Stimulated activated CD8-positive, alpha-beta memory T cell treated with anti-CD3 and anti-CD28 coated beads, Interleukin-7, amount 100 ng/mL, for 4 hours (primary cell): ENCODE measurements around the gene TMEM150A.
A peak's percentile ranks its signal among the peaks of the same experiment; 100 is the strongest.
"Not testable (repeated sequence)": the region's sequence is repeated elsewhere in the genome, so short reads cannot be mapped to it uniquely, and the experiment has no call there.

ENCODE experiments used
- DNase-seq, 2 donors: peaks; one replicate each; pipeline ENCODE4 v3.0.0-alpha.2; 2020; ENCODE audit warnings: low read depth in 2 of 2

Gene TMEM150A

DNA sequence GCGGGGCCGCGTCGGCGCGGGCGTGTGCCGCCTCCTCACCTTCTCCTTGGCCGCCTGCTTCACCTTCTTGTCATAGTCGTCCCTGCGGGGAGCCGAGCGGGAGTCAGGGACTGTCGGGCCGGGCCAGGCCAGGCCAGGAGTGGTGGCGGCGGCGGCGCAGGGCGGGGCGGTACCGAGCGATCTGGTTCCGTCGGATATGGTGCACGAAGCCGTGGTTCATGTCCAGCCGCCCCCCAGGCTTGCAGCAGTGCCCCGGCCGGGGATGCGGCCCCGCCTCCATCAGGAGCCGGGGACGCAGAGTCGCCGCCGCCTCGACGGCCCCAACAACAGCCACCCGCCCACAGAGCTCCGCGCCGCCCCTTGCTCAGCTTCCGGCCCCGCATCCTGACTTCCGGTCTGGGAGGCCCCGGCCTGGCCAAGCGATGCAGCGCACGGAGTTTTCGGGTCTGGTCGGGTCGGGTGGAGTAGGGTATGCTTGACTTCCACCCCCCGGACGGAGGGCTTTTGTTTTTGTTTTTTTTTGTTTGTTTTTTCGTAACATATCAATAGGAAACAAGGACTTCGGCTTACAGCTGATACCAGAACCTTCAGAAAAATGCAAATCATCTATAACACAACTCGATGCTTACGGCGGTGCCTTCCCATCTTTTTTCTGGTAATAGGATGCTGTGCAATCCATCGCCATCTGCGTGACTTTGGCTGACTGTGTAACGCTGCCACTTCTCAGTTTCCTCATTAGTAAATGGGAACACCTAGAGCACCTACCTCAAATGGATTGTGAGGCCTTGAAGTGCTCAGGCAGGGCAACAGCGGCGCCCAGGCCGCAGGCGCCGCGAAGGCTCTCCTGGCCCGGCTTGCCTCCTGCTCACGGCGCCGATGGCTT is 9.4 kb upstream of the TMEM150A start, which contains the start of gene C2orf68:
Gene C2orf68 (minus strand): TSS at position 362 of the 883 bp plus-strand sequence. CDS start 82 bp downstream, at position 280.
- DNase-seq = peak; percentile 60 to 78

DNA sequence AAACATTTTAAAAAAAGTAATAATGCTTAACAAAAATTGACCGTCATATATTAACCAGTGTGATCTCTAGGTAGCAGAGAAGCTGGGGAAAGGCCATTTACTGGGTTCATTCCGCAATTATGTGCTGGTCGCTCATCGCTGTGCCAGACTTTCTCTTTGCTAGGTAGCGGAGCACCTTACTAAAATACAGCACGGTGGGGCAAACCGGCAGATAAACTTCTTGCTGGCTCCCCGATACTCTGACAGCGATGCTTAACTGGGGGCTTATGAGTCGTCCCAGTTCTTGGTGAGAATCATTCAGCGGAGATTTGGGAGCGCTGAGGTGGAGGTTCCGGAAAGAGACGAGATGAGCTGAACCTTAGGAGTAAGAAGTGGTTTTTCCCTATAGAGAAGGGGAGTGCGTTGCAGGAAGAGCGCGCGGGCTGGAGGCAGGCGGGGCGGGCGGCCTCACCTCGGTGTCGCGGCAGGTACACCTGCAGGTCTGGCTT is 8.8 kb upstream of the TMEM150A start:
- DNase-seq = no peak

GRCh38 chr2:85607268-85608215 is 5.0 kb upstream of the TMEM150A start:
- no peak for DNase-seq

DNA sequence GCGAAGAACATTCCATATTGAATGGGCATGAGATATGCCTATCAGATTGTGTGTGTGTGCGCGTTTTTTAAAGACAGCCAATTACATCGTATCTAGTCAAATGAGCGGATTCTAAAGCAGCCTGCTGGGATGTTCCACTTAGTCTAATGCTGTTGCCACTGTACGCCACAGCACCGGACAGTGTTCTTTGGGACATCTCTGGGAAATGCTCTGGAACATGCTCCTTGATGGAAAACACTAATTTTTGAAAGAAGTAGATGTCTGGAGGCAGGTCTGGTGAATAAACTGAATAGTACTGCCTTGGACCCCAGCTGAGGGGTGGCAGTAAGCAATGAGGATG is 3.6 kb upstream of the TMEM150A start:
- no peak for DNase-seq

- no peak for DNase-seq
Measured at GRCh38 chr2:85605406-85606115, 3.1 kb upstream of the TMEM150A start.

- DNase-seq = no peak
Measured at GRCh38 chr2:85604568-85605339, 2.3 kb upstream of the TMEM150A start.

GRCh38 chr2:85604133-85604444 is 1.6 kb upstream of the TMEM150A start:
- DNase-seq = not testable (repeated sequence)

GRCh38 chr2:85601771-85602475 is 575 bp downstream of the TMEM150A start:
- no peak for DNase-seq

DNA sequence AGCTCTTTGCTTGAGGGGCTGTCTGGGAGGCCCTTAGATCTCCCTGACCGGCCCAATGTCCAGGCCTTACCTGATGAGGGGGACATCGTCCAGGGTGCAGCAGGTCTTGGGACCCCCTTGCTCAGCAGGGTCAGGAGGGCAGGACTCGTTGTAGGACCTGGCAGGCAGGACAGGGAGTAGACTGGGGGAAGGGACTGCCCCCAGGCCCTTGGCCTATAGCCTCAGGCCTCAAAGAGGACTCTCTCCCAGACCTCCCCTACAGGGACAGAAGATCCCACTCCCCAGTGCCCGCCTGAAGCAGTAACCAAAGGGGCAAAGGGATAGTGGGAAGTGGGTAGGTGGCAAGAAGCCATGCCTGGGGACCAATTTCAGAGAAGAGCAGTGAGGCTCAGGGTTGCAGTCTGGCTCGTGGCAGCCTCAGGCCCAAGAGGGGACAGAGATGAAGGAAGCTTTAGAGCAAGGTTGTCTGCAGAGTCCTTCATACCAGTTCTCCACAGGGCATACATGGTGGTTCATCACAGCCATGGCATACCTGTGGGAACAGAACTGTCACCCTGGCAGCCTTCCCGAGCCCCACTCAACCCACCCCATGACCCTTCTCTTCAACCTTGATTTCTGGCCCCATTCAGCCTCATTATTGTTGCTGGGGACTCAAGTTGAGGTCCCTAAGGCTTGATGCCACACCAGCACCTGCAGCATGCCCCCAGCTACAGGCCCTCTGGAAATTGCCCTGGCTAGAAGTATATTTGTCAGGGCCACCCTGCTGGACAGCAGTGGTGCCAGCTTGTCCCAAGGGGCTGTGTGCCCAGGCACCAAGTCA is 1.3 kb downstream of the TMEM150A start:
- DNase-seq = no peak

DNA sequence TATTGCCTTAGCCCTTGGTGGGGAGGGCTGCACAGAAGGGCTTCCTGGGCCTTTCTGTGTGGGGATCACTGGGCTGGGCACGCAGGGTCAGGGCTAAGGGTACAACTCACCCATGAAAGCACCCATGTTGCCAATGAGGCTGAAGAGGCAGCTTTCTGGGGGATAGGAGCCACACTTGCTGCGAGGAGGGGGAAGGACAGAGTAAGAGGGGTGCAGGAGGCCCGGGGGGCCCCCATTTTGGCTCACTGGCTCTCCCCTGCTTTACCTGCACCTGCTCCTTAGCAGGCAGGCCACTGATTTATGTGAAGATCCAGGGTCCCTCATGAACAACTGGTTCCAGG is 2.3 kb downstream of the TMEM150A start:
- no peak for DNase-seq

GRCh38 chr2:85599468-85600234 is 2.8 kb downstream of the TMEM150A start:
- DNase-seq = no peak

- no peak for DNase-seq
Measured at GRCh38 chr2:85598594-85599340, 3.7 kb downstream of the TMEM150A start.

DNA sequence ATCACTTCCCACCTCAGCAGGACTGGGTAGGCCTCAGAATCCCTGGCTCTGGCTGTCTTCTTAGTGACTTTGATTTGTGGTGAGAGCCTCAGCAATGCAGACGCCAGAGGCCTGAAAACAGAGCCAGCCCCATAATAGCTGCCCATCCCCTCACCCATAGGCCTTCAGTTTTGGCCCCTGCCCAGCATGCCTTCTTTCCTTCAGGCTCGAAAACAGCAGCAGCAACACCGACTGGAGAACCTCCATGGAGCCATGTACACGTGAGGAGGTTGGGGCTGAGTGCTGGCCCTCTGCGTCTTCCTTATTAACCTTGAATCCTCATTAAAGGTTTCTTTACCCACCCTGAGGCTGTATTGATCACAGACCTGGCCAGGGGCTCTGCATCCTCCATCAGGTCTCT is 5.3 kb downstream of the TMEM150A start:
- DNase-seq = no peak

GRCh38 chr2:85596486-85597143 is 5.9 kb downstream of the TMEM150A start:
- no peak for DNase-seq

- DNase-seq = no peak
Measured at GRCh38 chr2:85596026-85596333, 6.5 kb downstream of the TMEM150A start.

GRCh38 chr2:85595301-85596025 is 7.0 kb downstream of the TMEM150A start, which contains the start of gene RNF181:
TSS of gene RNF181 (plus strand) at chr2:85595745. CDS start at chr2:85595764, 19 bp downstream.
- peak; percentile 81 to 89 for DNase-seq

GRCh38 chr2:85594715-85595300 is 7.7 kb downstream of the TMEM150A start:
- no peak for DNase-seq
